Activated naive CD8-positive, alpha-beta T cell treated with anti-CD3 and anti-CD28 coated beads for 36 hours (primary cell): Measurements from ENCODE around the gene P2RY8. TPM values are rescaled to one million over a fixed set of nuclear protein-coding genes. Genes with fewer than 3 reads are reported as not detected.
"Not testable (repeated sequence)": the region's sequence is repeated elsewhere in the genome, so short reads cannot be mapped to it uniquely, and the experiment has no call there.

Experiments
- DNase-seq: peaks from one replicate; pipeline ENCODE4 v3.0.0; 2021
- H3K27ac Mint-ChIP-seq: one replicate; pipeline ENCODE4 v1.8.0; 2022; ENCODE audit warnings: mild to moderate bottlenecking, moderate library complexity, mixed read lengths
- H3K27me3 Mint-ChIP-seq: one replicate; pipeline ENCODE4 v1.8.0; 2022; ENCODE audit warnings: mild to moderate bottlenecking, mixed read lengths
- H3K36me3 Mint-ChIP-seq: one replicate; pipeline ENCODE4 v1.8.0; 2021; ENCODE audit warnings: mild to moderate bottlenecking, mixed read lengths
- H3K4me1 Mint-ChIP-seq: one replicate; pipeline ENCODE4 v1.8.0; 2021; ENCODE audit warnings: mixed read lengths
- H3K4me3 Mint-ChIP-seq: one replicate; pipeline ENCODE4 v1.8.0; 2022; ENCODE audit warnings: mild to moderate bottlenecking, moderate library complexity, mixed read lengths
- H3K9me3 Mint-ChIP-seq: one replicate; pipeline ENCODE4 v1.8.0; 2022; ENCODE audit warnings: mixed read lengths
- total RNA-seq, 2 experiments: library from RNA; stranded (reverse); gene quantifications; one replicate each; pipeline ENCODE4 v1.2.3, GENCODE V29; 2021

Gene P2RY8
- 10 to 100 TPM; 12.5 to 13.3 TPM for total RNA-seq

- Mint-ChIP-seq H3K9me3 (no peaks in the 10 kb centered on the region), H3K27ac (peak within 1 kb of the TSS; percentile 96), H3K36me3 (no peaks in the 10 kb centered on the region), H3K4me1 (peaks cover 16% of the 10 kb centered on the region), H3K27me3 (peaks cover 4% of the 10 kb centered on the region), H3K4me3 (peak within 1 kb of the TSS; percentile 93)
- peak; percentile 80 for DNase-seq
These were observed at the start of gene P2RY8 for GRCh38 chrX:1537031-1537715. P2RY8 (minus strand) TSS chrX:1537185; CDS start chrX:1466558, 70,627 bp downstream.

GRCh38 chrX:1584237-1585011 is 47.4 kb upstream of the P2RY8 start:
- Mint-ChIP-seq H3K4me1 (peaks cover 12% of the 10 kb centered on the region), H3K4me3 (no peak overlapping the region), H3K9me3 (peaks cover 3% of the 10 kb centered on the region), H3K36me3 (no peaks in the 10 kb centered on the region), H3K27me3 (no peaks in the 10 kb centered on the region), H3K27ac (no peak overlapping the region)
- no peak for DNase-seq

- Mint-ChIP-seq H3K27ac (no peak overlapping the region), H3K9me3 (peaks cover 3% of the 10 kb centered on the region), H3K36me3 (no peaks in the 10 kb centered on the region), H3K27me3 (no peaks in the 10 kb centered on the region), H3K4me3 (no peak overlapping the region), H3K4me1 (peaks cover 12% of the 10 kb centered on the region)
- DNase-seq = peak; percentile 49
These were observed 45.9 kb upstream of the P2RY8 start for GRCh38 chrX:1582686-1583437.

GRCh38 chrX:1581132-1581531 is 44.1 kb upstream of the P2RY8 start:
- H3K4me3 Mint-ChIP-seq = no peak overlapping the region
- H3K9me3 Mint-ChIP-seq = peaks cover 3% of the 10 kb centered on the region
- DNase-seq = peak; percentile 70
- no peak overlapping the region for H3K27ac Mint-ChIP-seq
- no peaks in the 10 kb centered on the region for H3K27me3 Mint-ChIP-seq
- no peaks in the 10 kb centered on the region for H3K36me3 Mint-ChIP-seq
- H3K4me1 Mint-ChIP-seq = peaks cover 10% of the 10 kb centered on the region

GRCh38 chrX:1578511-1579173 is 41.7 kb upstream of the P2RY8 start:
- H3K4me1 Mint-ChIP-seq = peaks cover 10% of the 10 kb centered on the region
- H3K27me3 Mint-ChIP-seq = no peaks in the 10 kb centered on the region
- peaks cover 3% of the 10 kb centered on the region for H3K9me3 Mint-ChIP-seq
- DNase-seq = no peak
- H3K36me3 Mint-ChIP-seq = no peaks in the 10 kb centered on the region
- H3K4me3 Mint-ChIP-seq = no peak overlapping the region
- H3K27ac Mint-ChIP-seq = no peak overlapping the region

- Mint-ChIP-seq H3K4me1 (peaks cover 4% of the 10 kb centered on the region), H3K27me3 (no peaks in the 10 kb centered on the region), H3K4me3 (no peak overlapping the region), H3K36me3 (no peaks in the 10 kb centered on the region), H3K9me3 (peaks cover 3% of the 10 kb centered on the region), H3K27ac (no peak overlapping the region)
- no peak for DNase-seq
These were observed 40.9 kb upstream of the P2RY8 start for GRCh38 chrX:1577845-1578244.

- peaks cover 2% of the 10 kb centered on the region for H3K4me1 Mint-ChIP-seq
- no peak overlapping the region for H3K27ac Mint-ChIP-seq
- H3K4me3 Mint-ChIP-seq = no peak overlapping the region
- no peaks in the 10 kb centered on the region for H3K36me3 Mint-ChIP-seq
- no peak for DNase-seq
- H3K27me3 Mint-ChIP-seq = no peaks in the 10 kb centered on the region
- H3K9me3 Mint-ChIP-seq = peaks cover 3% of the 10 kb centered on the region
These were observed 39.4 kb upstream of the P2RY8 start for GRCh38 chrX:1576201-1576992.

- DNase-seq, H3K27me3 Mint-ChIP-seq: not testable (repeated sequence)
These were observed 37.2 kb upstream of the P2RY8 start for GRCh38 chrX:1574181-1574580.

GRCh38 chrX:1564750-1565683 is 28.0 kb upstream of the P2RY8 start:
- DNase-seq = no peak
- Mint-ChIP-seq H3K4me3 (no peak overlapping the region), H3K27ac (no peak overlapping the region), H3K27me3 (no peaks in the 10 kb centered on the region), H3K36me3 (no peaks in the 10 kb centered on the region), H3K4me1 (peaks cover 21% of the 10 kb centered on the region), H3K9me3 (peaks cover 5% of the 10 kb centered on the region)

More at GRCh38 chrX:1574181-1574580, 37.2 kb upstream of the P2RY8 start:
- not testable (repeated sequence) for H3K9me3 Mint-ChIP-seq, H3K27ac Mint-ChIP-seq, H3K36me3 Mint-ChIP-seq, H3K4me3 Mint-ChIP-seq
- peaks cover 14% of the 10 kb centered on the region for H3K4me1 Mint-ChIP-seq

- peaks cover 18% of the 10 kb centered on the region for H3K4me1 Mint-ChIP-seq
- H3K27ac Mint-ChIP-seq, H3K27me3 Mint-ChIP-seq, H3K36me3 Mint-ChIP-seq, H3K4me3 Mint-ChIP-seq, DNase-seq, H3K9me3 Mint-ChIP-seq: not testable (repeated sequence)
These were observed 27.1 kb upstream of the P2RY8 start for GRCh38 chrX:1564077-1564476.

- peaks cover 15% of the 10 kb centered on the region for H3K4me1 Mint-ChIP-seq
- H3K27ac Mint-ChIP-seq = no peak overlapping the region
- peaks cover 2% of the 10 kb centered on the region for H3K9me3 Mint-ChIP-seq
- no peaks in the 10 kb centered on the region for H3K36me3 Mint-ChIP-seq
- no peak for DNase-seq
- H3K4me3 Mint-ChIP-seq = no peak overlapping the region
- no peaks in the 10 kb centered on the region for H3K27me3 Mint-ChIP-seq
These were observed 24.2 kb upstream of the P2RY8 start for GRCh38 chrX:1561164-1561563.

- peaks cover 25% of the 10 kb centered on the region for H3K4me1 Mint-ChIP-seq
- H3K27ac Mint-ChIP-seq = no peak overlapping the region
- H3K27me3 Mint-ChIP-seq = no peaks in the 10 kb centered on the region
- DNase-seq = no peak
- H3K4me3 Mint-ChIP-seq = no peak overlapping the region
- peaks cover 8% of the 10 kb centered on the region for H3K9me3 Mint-ChIP-seq
- H3K36me3 Mint-ChIP-seq = peaks cover 4% of the 10 kb centered on the region
These were observed 21.9 kb upstream of the P2RY8 start for GRCh38 chrX:1558761-1559468.

- H3K4me3 Mint-ChIP-seq, DNase-seq, H3K27ac Mint-ChIP-seq, H3K36me3 Mint-ChIP-seq, H3K27me3 Mint-ChIP-seq: not testable (repeated sequence)
- peaks cover 26% of the 10 kb centered on the region for H3K4me1 Mint-ChIP-seq
- H3K9me3 Mint-ChIP-seq = peaks cover 12% of the 10 kb centered on the region
These were observed 20.5 kb upstream of the P2RY8 start for GRCh38 chrX:1557442-1557841.
